ENCODE results near the gene WWC2.
"Not testable (repeated sequence)": the region's sequence is repeated elsewhere in the genome, so short reads cannot be mapped to it uniquely, and the experiment has no call there.

The WWC2 gene

GRCh38 chr4:183101956-183102480 is 3.0 kb downstream of the WWC2 start:
- no peak for DNase-seq

DNA sequence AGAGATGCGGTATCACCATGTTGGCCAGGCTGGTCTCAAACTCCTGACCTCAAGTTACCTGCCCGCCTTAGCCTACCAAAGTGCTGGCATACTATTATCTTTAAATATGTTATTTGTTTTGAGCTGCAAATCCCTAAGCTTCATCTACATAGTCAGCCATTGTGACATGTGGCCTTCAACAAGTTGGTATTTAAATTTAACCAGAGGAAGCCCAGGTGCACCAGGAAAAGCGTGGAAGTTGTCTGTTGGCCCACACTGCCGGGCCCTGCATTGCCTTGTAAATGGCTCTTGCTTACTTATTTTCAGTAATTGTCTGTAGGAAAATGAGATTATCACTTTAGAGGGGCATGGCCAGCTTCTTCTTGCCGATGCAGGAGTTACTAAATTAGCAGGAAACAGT is 6.0 kb downstream of the WWC2 start:
- DNase-seq, result no peak

DNA sequence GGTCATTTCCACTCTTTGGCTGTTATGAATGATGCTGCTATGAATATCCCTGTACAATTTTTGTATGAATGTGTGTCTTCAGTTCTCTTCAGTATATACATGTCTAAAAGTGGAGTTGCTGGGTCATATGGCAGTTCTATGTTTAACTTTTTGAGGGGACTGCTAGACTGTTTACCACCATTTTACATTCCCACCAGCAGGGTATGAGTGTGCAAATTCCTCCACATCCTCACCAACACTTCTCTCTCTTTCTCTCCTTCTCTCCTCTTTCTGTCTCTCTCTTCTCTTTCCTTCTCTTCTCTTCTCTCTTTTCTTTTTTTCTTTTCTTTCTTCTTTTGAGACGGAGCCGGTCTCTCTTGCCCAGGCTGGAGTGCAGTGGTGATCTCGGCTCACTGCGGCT is 7.8 kb downstream of the WWC2 start:
- DNase-seq, result no peak

DNA sequence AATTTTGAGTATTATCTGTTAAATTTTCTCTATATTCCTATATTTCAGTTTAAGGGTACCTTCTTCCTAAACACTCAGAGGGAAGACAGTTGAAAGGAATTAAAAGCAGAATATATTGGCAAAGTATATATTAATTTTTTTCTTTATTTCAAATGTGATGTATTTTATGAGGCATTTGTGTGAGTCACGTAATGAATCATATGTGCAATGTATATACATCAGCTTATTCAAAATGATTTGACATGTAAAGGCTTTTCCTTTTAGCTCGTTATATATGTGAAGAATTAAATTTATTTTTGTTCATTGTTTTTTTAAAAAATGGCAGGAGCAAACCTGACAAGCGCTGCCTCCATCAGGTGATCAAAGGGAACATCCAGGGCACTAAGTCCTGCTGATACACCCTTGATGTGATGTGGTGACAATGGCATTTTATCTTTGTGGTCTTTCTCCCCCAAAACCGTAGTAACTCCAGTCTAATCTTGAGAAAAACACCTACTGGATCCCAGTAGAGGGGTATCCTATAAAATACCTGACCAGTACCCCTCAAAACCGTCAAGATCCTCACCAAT is 8.9 kb downstream of the WWC2 start:
- no peak for DNase-seq

DNA sequence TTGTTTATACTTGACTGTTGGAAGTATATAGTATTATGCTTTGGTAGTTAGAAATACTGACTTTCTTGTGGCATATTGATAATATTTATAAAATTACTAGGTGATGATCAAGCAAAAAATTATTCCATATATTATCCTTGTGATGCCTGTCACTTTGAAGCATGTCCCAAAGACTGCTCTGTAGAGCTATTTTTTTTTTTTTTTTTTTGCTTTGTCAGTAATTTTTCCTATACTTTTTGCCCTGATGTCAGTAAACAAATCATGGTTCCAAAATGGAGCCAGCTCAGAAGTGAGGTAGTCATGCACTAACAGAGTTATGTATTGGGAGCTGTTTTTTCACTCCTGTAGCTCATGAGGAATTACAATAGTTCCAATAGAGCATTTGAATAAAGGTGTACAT is 11.2 kb downstream of the WWC2 start:
- DNase-seq, result no peak

DNA sequence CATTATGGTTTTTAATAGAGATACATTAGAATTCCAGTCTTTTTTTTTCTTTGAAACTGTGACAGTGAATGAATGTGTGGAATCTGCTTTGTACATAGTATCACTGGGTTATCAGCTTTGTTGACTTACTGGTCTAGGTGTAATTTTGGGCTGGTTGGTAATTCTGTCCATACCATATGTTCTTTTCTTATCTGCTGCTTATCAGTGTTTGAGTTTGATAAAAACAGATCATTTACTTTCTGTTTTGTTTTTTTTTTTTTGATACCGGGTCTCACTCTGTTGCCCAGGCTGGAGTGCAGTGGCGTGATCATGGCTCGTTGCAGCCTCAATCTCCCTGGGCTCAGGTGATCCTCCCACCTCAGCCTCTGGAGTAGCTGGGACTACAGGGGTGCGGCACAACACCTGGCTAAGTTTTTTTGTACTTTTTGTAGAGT is 12.4 kb downstream of the WWC2 start:
- no peak for DNase-seq

DNA sequence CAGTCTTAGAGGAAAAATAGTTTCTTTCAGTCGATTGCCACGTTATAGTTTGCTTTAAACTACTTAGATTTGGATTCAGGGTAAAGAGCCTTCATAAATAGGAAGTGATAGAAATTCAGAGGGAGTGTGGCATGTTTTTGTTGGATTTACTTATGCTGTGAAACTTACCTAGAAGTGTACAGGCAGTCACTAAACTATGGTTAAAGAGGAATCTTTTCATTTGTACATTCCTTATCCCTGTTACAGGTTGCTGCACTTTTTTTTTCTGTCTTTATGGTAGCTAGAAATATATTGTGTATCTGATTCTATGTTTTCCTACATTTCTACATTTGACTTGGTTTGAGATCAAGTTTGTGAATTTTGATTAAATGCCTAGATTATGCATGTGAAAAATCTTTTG is 19.1 kb downstream of the WWC2 start:
- no peak for DNase-seq

GRCh38 chr4:183118585-183118984 is 19.5 kb downstream of the WWC2 start:
- DNase-seq, result no peak

- not testable (repeated sequence) for DNase-seq
These were observed 22.6 kb downstream of the WWC2 start for GRCh38 chr4:183121660-183122059.

DNA sequence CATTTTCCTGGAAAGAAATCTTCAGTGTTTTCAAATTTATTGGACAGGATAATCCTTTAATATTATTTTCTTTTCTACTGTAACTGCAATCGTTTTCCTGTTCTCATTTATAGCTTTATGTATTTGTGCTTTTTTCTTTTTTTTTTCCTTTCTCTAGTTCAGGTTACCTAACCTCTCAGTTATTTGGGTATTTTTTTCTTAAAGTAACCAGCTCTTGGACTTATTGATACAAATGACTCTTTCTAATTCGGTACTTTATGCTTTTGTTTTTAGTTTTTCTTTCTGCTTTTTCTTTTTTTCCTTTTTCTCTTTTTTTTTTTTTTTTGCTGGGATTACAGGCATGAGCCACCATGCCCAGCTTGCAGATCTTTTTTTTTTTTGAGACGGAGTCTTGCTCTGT is 25.2 kb downstream of the WWC2 start:
- DNase-seq, result no peak

DNA sequence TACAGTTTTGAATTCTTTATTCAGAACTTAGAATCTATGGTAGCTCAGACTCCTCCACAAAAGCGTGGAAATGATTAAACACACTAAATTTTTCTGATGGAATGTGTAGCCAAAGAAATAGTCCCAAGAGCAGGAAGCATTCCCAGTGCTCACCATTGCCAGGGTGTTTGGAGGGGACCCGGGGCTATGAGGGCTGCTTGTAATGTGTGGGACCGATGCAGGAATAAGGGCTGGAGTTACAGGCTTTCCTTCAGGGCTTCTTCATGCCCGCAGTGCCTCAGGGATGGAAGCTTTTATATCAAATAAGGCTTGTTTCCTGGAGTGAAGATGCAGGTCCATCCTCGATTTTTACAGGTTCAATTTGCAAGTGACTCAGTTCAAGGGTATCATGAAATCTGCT is 25.8 kb downstream of the WWC2 start:
- DNase-seq, result no peak

DNA sequence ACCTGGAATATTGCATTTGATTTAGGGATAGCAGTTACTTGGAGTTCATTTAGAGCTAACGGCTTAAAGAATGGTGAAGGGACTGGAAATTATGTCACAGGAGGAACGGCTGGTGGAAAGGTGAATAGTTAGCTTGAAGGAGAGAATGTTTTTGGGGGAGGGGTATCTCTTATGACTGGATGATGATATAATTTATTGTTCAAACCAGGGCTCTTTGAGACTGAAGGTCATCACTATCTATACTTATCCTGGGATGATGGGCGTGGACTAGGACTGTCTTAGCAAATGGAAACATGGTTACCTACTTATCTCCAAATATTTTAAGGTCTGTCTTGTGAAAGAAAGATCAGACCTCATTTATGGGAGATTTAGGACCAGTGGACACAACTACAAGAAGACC is 30.1 kb downstream of the WWC2 start:
- DNase-seq, result no peak

DNA sequence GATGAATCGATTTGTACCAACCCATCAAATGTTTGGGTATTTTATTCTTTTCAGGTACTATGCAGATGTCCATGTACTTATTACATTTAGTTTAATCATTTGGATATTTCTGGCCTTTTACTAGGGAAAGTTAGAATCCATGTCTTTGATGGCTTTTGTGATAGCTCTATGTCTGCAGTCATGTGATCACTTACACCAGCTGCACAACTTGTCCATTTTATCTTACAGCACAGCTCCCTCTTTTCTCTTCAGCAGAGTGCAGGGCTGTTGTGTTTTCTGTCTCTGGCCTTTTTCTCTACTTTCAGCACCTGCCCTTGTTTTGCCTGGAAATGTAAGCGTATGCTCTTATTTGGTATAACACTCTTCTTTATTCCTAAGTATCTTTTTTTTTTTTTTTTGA is 30.6 kb downstream of the WWC2 start:
- DNase-seq, result no peak

GRCh38 chr4:183130328-183131155 is 31.5 kb downstream of the WWC2 start:
- DNase-seq, result no peak

GRCh38 chr4:183132081-183132480 is 33.0 kb downstream of the WWC2 start:
- DNase-seq, result no peak

DNA sequence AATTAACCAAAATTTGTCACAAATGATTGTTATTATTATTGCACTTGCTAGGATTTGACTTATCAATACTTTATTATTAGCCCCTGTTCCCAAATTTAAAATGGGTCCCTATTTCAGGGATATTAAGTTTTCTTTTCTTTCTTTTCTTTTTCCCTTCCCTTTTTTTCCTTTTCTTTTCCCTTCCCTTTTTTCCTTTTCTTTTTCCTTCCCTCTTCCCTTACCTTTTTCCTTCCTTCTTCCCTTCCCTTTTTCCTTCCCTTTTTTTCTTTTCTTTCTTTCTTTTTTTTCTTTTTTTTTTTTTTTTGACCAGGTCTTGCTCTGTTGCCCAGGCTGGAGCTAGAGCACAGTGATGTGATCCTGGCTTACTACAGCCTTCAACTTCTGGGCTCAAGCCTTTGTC is 33.8 kb downstream of the WWC2 start:
- DNase-seq, result no peak

GRCh38 chr4:183136855-183137254 is 37.8 kb downstream of the WWC2 start:
- DNase-seq, result no peak

GRCh38 chr4:183139058-183139750 is 40.1 kb downstream of the WWC2 start:
- no peak for DNase-seq

DNA sequence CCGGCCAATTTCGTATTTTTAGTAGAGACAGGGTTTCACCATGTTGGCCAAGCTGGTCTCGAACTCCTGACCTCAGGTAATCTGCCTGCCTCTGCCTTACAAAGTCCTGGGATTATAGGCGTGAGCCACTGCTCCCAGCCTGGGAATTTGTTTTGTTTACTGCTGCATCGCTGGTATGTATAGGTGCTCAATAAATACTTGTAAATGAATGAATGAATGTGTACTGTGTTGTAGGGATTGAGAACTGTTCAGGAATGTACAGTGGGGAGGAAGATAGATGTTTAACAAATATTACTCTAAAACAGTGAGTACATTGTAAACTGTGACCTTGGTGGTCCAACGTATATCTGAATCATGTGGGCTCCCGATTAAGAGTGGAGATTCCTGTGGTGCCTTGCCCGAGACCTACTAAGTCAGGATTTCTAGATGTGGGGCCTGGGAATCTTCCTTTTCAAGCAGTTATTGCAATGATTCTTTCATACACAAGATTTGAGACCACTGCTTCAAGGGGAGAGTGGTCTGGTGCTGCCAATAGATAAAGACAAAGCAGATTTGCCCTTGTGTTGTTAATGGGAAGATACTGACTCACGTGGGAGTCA is 41.0 kb downstream of the WWC2 start:
- DNase-seq, result no peak

- DNase-seq, result no peak
These were observed 41.9 kb downstream of the WWC2 start for GRCh38 chr4:183140911-183141320.

- DNase-seq, result no peak
These were observed 42.9 kb downstream of the WWC2 start for GRCh38 chr4:183141997-183142396.

DNA sequence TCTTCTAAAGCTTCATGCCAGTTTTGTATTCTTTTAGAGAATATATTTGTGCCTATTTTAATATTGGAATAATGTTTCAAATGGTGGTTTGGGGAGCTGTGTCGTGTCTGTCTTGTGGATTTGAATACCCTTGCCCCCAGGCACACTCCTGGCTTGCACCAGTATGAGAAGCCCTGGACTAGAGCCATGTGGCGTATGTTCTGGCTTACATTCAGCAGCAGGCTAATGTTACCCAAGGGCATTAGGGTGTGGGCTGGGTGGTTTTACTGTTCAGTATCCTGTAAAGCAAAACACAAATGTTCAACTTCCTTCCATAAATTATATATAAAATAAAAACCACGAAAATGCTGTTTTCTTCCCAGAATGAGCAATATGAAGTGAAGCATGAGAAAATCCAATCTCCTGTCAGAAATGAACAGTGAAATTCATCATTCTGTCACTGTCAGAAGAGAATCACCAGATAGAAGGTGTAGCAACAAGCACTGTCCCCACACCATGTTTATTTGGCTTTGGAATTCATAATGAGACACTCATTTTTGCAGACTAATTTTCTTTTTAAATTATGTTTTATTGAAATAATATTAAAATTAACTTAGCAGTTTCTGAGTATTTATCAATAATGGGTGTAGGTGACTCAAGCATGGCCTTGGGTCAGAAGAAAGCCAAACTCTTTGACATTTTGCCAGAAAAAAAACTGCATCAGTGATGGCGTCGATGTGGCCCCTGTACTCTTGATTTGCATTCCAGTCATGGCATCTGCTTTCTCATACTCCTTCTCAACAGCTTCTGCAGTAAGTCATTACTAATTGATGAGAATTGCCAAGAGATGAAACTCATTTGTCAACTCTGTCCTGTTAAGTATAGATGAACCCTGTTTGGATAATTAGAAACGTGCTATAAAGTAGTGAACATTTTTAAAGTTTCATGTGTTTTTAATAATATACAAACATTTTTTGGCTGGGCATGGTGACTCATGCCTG is 43.8 kb downstream of the WWC2 start:
- DNase-seq, result no peak
